Tongue (tissue), 2 donors: ENCODE measurements around the gene HEPN1. TPM values are rescaled to one million over a fixed set of nuclear protein-coding genes. Genes with fewer than 3 reads are reported as not detected.

Experiments
- DNase-seq: peaks from one replicate; pipeline ENCODE4 v3.0.0-alpha.2; 2015
- total RNA-seq: library from RNA; depleted of rRNA; stranded (reverse); fragments of >200 nt; gene quantifications from one replicate; pipeline ENCODE4 v1.2.3, GENCODE V29; 2014

The HEPN1 gene
- total RNA-seq, 1 donor from 2014 or later, result not detected

GRCh38 chr11:124884869-124885479 lies 34.1 kb upstream of the HEPN1 start:
- DNase-seq, result no peak

- no peak for DNase-seq
These were observed 32.6 kb upstream of the HEPN1 start for GRCh38 chr11:124886476-124886875.

- DNase-seq, result no peak
These were observed 31.9 kb upstream of the HEPN1 start for GRCh38 chr11:124886978-124887666.

GRCh38 chr11:124887667-124888013 lies 31.4 kb upstream of the HEPN1 start:
- no peak for DNase-seq

- DNase-seq, result no peak
These were observed 29.6 kb upstream of the HEPN1 start for GRCh38 chr11:124889191-124890091.

- no peak for DNase-seq
These were observed 28.9 kb upstream of the HEPN1 start for GRCh38 chr11:124890151-124890550.

GRCh38 chr11:124890683-124891372 lies 28.2 kb upstream of the HEPN1 start:
- no peak for DNase-seq

GRCh38 chr11:124891373-124891861 lies 27.6 kb upstream of the HEPN1 start:
- DNase-seq, result peak; percentile 65

- DNase-seq, result no peak
These were observed 26.9 kb upstream of the HEPN1 start for GRCh38 chr11:124892146-124892545.

GRCh38 chr11:124892750-124893454 lies 26.1 kb upstream of the HEPN1 start:
- DNase-seq, result no peak

- DNase-seq, result no peak
These were observed 25.2 kb upstream of the HEPN1 start for GRCh38 chr11:124893781-124894401.

- DNase-seq, result no peak
These were observed 24.2 kb upstream of the HEPN1 start for GRCh38 chr11:124894606-124895430.

GRCh38 chr11:124895471-124895971 lies 23.5 kb upstream of the HEPN1 start:
- DNase-seq, result no peak

- no peak for DNase-seq
These were observed 22.8 kb upstream of the HEPN1 start for GRCh38 chr11:124896071-124896750.

- DNase-seq, result peak; percentile 82
These were observed 22.1 kb upstream of the HEPN1 start for GRCh38 chr11:124896821-124897391.

- DNase-seq, result no peak
These were observed 21.3 kb upstream of the HEPN1 start, which contains the start of gene ROBO4 for GRCh38 chr11:124897674-124898262. ROBO4 (minus strand) TSS chr11:124897865; CDS start chr11:124897795, 70 bp downstream.

GRCh38 chr11:124898263-124898680 lies 20.8 kb upstream of the HEPN1 start:
- no peak for DNase-seq

- peak; percentile 91 for DNase-seq
These were observed 20.3 kb upstream of the HEPN1 start for GRCh38 chr11:124898711-124899110.
